HUES64 (cell line): ENCODE measurements around the gene KIAA0825.

Source experiments
- H3K27ac ChIP-seq: 2 replicates; pipeline ENCODE4 v1.7.0; 2013; ENCODE audit warnings: low read depth, low read length, inconsistent platforms
- H3K27me3 ChIP-seq: 2 replicates; pipeline ENCODE4 v1.6.1; 2013; ENCODE audit warnings: mild to moderate bottlenecking, low read length; ENCODE audit not compliant: insufficient read depth
- H3K36me3 ChIP-seq: 2 replicates; pipeline ENCODE4 v1.6.1; 2013; ENCODE audit warnings: mild to moderate bottlenecking, low read length; ENCODE audit not compliant: insufficient read depth
- H3K4me1 ChIP-seq: 2 replicates; pipeline ENCODE4 v1.6.1; 2013; ENCODE audit warnings: mild to moderate bottlenecking, low read length, moderate library complexity; ENCODE audit not compliant: insufficient read depth
- H3K4me3 ChIP-seq: 2 replicates; pipeline ENCODE4 v1.5.1; 2013; ENCODE audit warnings: mild to moderate bottlenecking, low read length, moderate library complexity
- H3K9ac ChIP-seq: 2 replicates; pipeline ENCODE4 v1.6.1; 2013; ENCODE audit warnings: mild to moderate bottlenecking, low read depth, low read length
- H3K9me3 ChIP-seq: 2 replicates; pipeline ENCODE4 v1.6.1; 2013; ENCODE audit warnings: low read depth, low read length; ENCODE audit not compliant: insufficient read depth
- WGBS: fragments of 150-250, 120-280 bp; methylation state at CpG from one replicate; pipeline ENCODE4 v1.1.7; 2013; ENCODE audit warnings: missing lambda C conversion rate; 5-methylcytosine and 5-hydroxymethylcytosine counted together

Gene KIAA0825

DNA sequence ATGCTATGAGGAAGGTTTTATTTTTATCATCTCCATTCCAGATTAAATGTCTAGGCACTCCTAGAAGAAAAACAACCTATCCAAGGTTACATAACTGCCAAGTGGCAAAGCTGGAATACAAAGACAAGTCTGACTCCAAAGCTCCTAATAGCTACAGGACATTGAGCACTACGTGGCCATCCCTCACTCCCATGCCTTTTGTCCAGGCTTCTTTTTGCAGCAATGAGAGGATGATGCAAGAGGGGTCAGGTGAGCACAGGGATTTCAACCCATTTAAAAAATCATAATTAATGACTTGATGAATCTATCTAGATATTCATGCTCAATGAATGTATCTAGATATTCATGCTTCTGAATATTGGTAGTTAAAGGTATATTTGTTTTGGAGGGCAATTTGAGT is 117.0 kb downstream of the KIAA0825 start:
- Histone ChIP-seq H3K36me3 (no peaks in the 10 kb centered on the region), H3K27ac (no peak overlapping the region), H3K4me1 (no peaks in the 10 kb centered on the region), H3K27me3 (no peaks in the 10 kb centered on the region), H3K9me3 (no peaks in the 10 kb centered on the region), H3K9ac (no peak overlapping the region), H3K4me3 (no peak overlapping the region)
- WGBS = 91% methylated on average over 1 of the region's 1 CpG

DNA sequence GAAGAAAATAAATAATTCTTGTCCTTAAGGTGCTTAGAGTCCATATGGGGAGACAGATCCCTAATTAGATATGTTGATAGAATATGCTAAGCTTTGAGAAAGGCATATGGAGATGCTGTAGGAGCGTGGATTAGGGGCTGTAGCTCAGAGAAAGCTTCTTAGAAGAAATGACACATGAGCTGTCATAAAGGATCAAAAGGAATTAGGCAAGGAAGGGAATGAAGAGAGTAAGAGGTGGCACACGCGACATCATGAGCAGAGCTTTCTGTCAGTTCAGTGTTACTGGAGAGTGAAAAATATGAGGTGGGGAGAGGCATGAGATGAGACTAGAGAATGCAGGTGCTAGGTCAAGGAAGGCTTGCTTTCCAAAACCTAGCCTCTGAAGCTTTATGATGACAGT is 118.6 kb downstream of the KIAA0825 start:
- 91% methylated on average over 3 of the region's 3 CpGs for WGBS
- Histone ChIP-seq H3K9me3 (no peaks in the 10 kb centered on the region), H3K27ac (no peak overlapping the region), H3K36me3 (no peaks in the 10 kb centered on the region), H3K4me3 (no peak overlapping the region), H3K4me1 (no peaks in the 10 kb centered on the region), H3K9ac (no peak overlapping the region), H3K27me3 (no peaks in the 10 kb centered on the region)

DNA sequence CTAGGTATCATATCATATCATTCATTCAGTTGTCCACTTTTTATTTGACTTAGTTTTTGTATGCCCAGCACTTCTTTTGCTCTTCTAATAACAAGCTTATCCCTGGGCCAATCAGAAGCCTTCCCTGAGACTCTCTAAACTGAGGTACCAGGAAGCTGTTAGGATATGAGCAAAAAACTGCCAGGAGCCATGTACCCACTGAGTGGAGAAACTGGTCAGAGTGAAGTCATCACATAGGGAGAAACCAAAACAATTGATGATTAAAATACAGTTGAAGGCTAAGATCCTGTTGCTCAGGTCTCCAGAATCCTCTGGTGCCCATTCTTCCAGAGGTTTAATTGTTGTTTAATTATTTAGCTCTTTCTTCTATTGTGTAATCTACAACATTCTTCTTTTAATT is 120.2 kb downstream of the KIAA0825 start:
- no peak overlapping the region for H3K9ac ChIP-seq
- H3K36me3 ChIP-seq = no peaks in the 10 kb centered on the region
- no peak overlapping the region for H3K4me3 ChIP-seq
- H3K9me3 ChIP-seq = no peaks in the 10 kb centered on the region
- H3K27me3 ChIP-seq = no peaks in the 10 kb centered on the region
- H3K27ac ChIP-seq = no peak overlapping the region
- H3K4me1 ChIP-seq = no peaks in the 10 kb centered on the region

DNA sequence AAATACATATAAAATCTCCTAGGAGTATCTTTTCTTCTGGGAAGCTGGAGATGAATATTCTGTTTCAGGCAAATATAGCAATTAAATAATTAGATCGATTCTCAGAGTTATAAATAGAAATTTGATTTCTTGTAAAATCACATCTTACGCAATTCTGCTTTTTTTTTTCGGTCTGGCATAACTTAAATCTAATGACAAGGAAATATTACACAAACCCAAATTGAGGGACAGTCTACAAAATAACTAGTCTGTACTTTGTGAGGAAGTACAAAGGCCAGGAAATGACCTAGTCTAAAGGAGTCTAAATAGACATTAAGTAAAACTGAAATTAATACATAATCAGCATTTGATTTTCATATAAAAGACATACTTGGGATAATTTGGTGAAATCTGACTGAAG is 133.3 kb downstream of the KIAA0825 start:
- Histone ChIP-seq H3K27ac (no peak overlapping the region), H3K36me3 (no peaks in the 10 kb centered on the region), H3K4me1 (no peaks in the 10 kb centered on the region), H3K9me3 (no peaks in the 10 kb centered on the region), H3K27me3 (no peaks in the 10 kb centered on the region), H3K4me3 (no peak overlapping the region), H3K9ac (no peak overlapping the region)
- WGBS = 100% methylated on average over 1 of the region's 3 CpGs

DNA sequence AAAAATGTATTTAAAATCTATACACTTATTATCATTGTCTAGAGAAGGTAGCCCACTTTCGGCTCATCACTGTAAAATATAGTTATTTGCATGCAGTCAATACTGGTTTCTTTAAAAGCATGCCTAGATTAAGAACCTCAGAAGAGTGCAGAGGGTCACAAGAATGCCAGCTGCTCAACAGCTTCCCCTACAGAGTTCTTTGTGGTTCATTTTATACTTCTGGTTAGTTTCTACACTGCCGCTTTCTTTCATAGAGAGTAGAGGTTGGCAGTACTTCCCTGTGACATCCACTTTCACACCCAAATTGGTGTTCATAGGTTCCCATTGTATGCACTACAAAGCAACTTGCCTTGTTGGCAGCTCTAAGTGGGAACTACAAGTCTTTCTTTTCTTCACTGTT is 137.3 kb downstream of the KIAA0825 start:
- H3K27me3 ChIP-seq = no peaks in the 10 kb centered on the region
- WGBS = 94% methylated on average over 1 of the region's 2 CpGs
- no peaks in the 10 kb centered on the region for H3K9me3 ChIP-seq
- no peak overlapping the region for H3K27ac ChIP-seq
- H3K4me3 ChIP-seq = no peak overlapping the region
- H3K36me3 ChIP-seq = no peaks in the 10 kb centered on the region
- H3K4me1 ChIP-seq = no peaks in the 10 kb centered on the region
- no peak overlapping the region for H3K9ac ChIP-seq

DNA sequence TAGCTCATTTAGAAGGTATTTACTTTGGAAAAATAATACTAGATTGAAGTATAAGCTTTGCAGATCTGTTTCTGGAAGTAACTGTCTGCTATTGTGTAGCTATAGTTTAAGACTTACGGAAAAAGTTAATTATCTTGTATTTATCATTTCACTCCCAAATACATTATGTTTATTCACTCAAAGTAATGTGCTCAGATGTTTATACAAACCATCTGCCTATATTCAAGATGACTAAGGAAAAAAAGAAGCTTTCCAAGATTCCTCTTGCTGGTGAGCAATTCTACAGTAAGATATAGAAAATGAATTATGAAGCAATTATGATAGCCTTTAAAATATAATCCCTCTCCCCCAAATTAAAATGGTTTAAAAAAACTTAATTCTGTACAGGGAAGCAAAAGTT is 137.9 kb downstream of the KIAA0825 start:
- no CpG with 5 or more reads among the region's 1 CpG for WGBS
- H3K27me3 ChIP-seq = no peaks in the 10 kb centered on the region
- H3K4me1 ChIP-seq = no peaks in the 10 kb centered on the region
- H3K9me3 ChIP-seq = no peaks in the 10 kb centered on the region
- H3K36me3 ChIP-seq = no peaks in the 10 kb centered on the region
- no peak overlapping the region for H3K4me3 ChIP-seq
- H3K9ac ChIP-seq = no peak overlapping the region
- no peak overlapping the region for H3K27ac ChIP-seq

DNA sequence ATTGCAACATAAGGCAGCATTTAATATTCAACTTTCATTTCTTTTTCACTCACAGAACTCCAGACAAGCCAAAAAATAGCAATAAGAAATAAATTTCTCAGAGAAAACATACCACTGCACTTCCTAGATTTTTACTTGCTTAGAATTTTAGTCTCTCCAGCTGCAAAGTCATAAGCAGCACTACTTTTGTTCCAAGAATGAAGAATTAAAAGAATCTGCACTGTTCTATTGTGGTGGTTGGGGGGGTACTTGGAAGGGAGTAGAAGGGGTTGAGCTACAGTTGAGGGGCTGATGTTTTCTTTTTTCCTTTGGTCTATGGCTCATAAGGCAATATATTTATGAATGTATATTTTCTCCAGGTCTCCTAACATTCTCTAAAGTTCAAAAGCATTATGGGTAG is 144.5 kb downstream of the KIAA0825 start:
- H3K9ac ChIP-seq = no peak overlapping the region
- no peaks in the 10 kb centered on the region for H3K4me1 ChIP-seq

DNA sequence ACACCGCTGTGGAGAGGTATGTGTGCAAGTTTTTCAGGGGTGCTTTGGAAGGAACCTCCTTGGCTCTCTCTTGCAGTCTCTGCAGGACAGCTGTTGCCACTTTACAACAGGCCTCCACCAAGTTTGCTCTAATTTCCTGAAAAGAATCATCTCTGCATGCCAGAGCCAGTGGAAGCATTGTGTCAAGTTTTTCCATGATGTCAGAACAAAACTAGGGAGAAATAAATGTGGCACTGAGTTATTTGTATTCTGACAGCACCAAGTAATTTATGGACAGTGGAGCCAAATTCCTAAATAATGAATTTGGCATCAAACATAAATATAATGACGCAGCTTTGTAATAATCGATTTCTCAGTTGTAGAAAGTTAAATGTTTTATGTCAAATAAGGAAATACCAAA is 146.9 kb downstream of the KIAA0825 start:
- Histone ChIP-seq H3K36me3 (no peaks in the 10 kb centered on the region), H3K9me3 (no peaks in the 10 kb centered on the region), H3K27me3 (no peaks in the 10 kb centered on the region), H3K4me1 (no peaks in the 10 kb centered on the region), H3K4me3 (no peak overlapping the region), H3K9ac (no peak overlapping the region), H3K27ac (no peak overlapping the region)
- 92% methylated on average over 1 of the region's 3 CpGs for WGBS

More for the DNA sequence above, 144.5 kb downstream of the KIAA0825 start:
- H3K36me3 ChIP-seq = no peaks in the 10 kb centered on the region
- H3K9me3 ChIP-seq = no peaks in the 10 kb centered on the region
- H3K4me3 ChIP-seq = no peak overlapping the region
- no peak overlapping the region for H3K27ac ChIP-seq
- H3K27me3 ChIP-seq = no peaks in the 10 kb centered on the region

DNA sequence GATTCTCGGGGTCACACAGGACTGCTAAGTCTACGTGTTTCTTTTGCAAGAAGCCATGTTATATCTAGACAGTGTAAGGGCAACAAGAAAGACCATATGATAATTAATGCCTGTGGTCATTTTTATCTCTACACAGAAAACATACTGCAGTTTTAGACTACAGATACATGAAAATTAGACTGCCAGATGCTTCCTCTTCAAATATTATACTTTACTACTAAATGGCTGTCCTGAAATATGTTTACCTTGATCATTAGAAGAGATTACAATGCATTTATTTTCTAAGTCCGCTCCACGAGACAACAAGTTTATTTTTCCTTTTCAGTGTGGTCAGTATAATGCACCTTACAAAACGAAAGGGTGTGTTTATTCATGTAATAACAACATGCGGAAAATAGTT is 147.6 kb downstream of the KIAA0825 start:
- Histone ChIP-seq H3K27ac (no peak overlapping the region), H3K27me3 (no peaks in the 10 kb centered on the region), H3K9me3 (no peaks in the 10 kb centered on the region), H3K4me3 (no peak overlapping the region), H3K9ac (no peak overlapping the region), H3K36me3 (no peaks in the 10 kb centered on the region), H3K4me1 (no peaks in the 10 kb centered on the region)
- 92% methylated on average over 6 of the region's 6 CpGs for WGBS

DNA sequence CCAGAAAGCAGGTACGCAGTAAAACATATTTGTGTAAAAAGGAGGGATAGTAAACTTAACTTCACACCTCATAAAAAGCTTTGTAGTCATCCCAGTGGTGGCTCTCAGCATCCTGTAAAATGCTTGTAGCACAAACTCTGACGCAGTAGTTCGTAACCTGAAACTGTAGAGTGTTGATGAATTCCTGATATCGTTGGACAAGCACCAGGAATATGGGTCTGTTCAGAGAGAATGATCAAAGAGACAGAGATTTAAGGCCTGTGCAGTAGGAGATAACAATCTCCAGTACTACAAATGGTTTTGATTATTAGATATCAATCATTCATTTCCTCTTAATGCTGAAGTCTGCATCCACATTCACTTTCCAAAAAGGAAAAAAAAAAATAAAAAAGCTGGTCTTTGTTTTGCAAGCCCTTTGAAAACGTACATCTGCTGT is 148.5 kb downstream of the KIAA0825 start:
- H3K27me3 ChIP-seq = no peaks in the 10 kb centered on the region
- no peak overlapping the region for H3K9ac ChIP-seq
- no peaks in the 10 kb centered on the region for H3K36me3 ChIP-seq
- peaks cover 7% of the 10 kb centered on the region; the same call in 1 of the 2 replicates for H3K4me1 ChIP-seq
- no peaks in the 10 kb centered on the region for H3K9me3 ChIP-seq
- 88% methylated on average over 4 of the region's 5 CpGs for WGBS
- H3K4me3 ChIP-seq = no peak overlapping the region
- H3K27ac ChIP-seq = no peak overlapping the region

DNA sequence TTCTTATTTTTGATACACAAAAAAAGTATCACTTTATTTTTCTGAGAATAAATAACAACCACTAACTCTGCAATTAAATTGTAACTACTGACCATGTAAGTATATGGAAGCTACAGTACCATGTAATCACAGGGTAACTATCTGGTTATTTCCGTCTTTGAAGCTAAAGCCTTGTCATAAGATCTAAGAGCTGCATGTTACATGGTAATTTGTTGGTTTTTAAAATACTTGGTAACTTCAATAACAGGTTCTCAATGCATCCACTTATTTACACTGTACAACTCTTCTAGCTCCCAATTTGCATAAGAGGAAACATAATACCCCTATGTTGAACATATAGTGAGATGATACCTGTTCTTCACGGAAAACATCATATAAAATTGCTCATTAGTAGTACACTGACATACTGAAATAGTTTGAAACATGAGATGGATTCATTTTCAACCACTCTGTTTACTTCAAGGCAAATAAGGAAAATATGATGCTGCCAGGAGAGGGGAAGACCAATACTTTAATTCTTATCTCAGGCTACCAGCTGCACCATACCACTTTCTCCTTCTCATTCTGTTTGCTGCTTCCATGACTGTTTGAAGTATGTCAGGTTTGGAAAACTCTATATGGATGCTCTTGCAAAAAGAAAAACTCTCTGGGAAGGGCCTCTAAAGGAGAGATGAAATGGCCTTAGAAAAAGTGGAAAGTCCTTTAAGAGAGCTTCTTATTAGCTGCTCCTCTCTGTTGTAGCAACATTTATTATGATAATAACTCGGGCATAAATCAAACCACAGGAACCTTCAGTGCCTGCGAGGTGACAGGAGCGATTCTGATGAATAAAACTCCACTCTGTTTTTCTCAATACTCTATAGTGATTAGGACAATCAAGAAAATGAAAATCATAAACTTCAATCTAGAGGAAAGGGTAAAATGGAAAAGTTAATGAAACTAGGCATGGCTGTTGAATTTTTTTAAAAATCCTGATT is 150.2 kb downstream of the KIAA0825 start:
- Histone ChIP-seq H3K27ac (no peak overlapping the region), H3K9me3 (no peaks in the 10 kb centered on the region), H3K36me3 (no peaks in the 10 kb centered on the region), H3K4me1 (peaks cover 7% of the 10 kb centered on the region; the same call in 1 of the 2 replicates), H3K27me3 (no peaks in the 10 kb centered on the region), H3K4me3 (no peak overlapping the region), H3K9ac (no peak overlapping the region)
- WGBS = 98% methylated on average over 3 of the region's 5 CpGs
